ENCODE results near the gene TRAPPC2L. TPM values are rescaled to one million over a fixed set of nuclear protein-coding genes. Genes with fewer than 3 reads are reported as not detected.
A peak's percentile ranks its signal among the peaks of the same experiment; 100 is the strongest.

The TRAPPC2L gene
- total RNA-seq, 1 experiment from 2014 or later: 94.1 TPM

DNA sequence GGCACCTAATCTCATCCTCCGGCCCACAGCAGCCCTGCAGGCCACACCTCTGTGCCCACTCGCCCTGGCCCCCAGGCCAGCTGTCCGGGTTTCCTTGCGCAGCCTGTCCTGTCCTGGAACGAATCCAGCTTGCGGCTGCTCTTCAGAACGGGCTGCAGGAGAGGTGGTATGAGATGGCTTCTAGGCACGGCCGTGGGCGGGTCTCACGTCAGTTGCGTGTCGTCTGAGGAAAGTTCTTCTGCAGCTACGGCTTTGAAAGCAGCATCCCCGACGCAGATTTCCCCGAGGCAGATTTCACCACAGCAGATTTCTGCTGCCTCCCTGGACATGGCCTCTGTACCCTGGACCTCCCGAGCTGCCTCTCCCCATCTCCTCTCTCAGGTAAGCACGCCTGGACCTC is 18.4 kb upstream of the TRAPPC2L start:
- no peaks in the 10 kb centered on the region for H3K9me3 ChIP-seq (ENCODE audit: control insufficient read depth in 1 of 2, insufficient read depth in 1 of 2, low read depth in 1 of 2, low read length in 2 of 2)
- H3K9ac ChIP-seq (ENCODE audit: low read length): no peak overlapping the region
- H2AFZ ChIP-seq (ENCODE audit: low read depth, low read length, poor library complexity, severe bottlenecking): no peak overlapping the region
- no peak for DNase-seq (ENCODE audit: low read depth, low spot score)
- CTCF ChIA-PET: no interaction called here
- intact Hi-C loops (cut with micrococcal nuclease): no loop called here
- RAD21 ChIA-PET (ENCODE audit: low non-redundant PET in 1 of 2, low total read pairs in 2 of 2, uncharacterized antibody in 2 of 2, unreplicated experiment in 2 of 2): no interaction called here
- no peaks in the 10 kb centered on the region for H3K27me3 ChIP-seq (ENCODE audit: insufficient read depth, low read length)
- H4K20me1 ChIP-seq (ENCODE audit: insufficient read depth): no peaks in the 10 kb centered on the region
- peak overlapping the region; percentile 39; the same call in 1 of the 2 replicates for H3K27ac ChIP-seq (ENCODE audit: low read depth, low read length)
- H3K9me2 ChIP-seq (ENCODE audit: insufficient read depth): no peaks in the 10 kb centered on the region
- no peak for TF ChIP-seq POLR2AphosphoS5 (IDR thresholded peaks at IDR 0.05; ENCODE audit: low read depth, low read length)
- no peak for TF ChIP-seq ELF1 (IDR thresholded peaks at IDR 0.05; ENCODE audit: borderline replicate concordance, low read depth)
- no peak for TF ChIP-seq SP1 (IDR thresholded peaks at IDR 0.05; ENCODE audit: low read depth)
- no peak for TF ChIP-seq ZFX (IDR thresholded peaks at IDR 0.05)
- TF ChIP-seq, protein P1, sequence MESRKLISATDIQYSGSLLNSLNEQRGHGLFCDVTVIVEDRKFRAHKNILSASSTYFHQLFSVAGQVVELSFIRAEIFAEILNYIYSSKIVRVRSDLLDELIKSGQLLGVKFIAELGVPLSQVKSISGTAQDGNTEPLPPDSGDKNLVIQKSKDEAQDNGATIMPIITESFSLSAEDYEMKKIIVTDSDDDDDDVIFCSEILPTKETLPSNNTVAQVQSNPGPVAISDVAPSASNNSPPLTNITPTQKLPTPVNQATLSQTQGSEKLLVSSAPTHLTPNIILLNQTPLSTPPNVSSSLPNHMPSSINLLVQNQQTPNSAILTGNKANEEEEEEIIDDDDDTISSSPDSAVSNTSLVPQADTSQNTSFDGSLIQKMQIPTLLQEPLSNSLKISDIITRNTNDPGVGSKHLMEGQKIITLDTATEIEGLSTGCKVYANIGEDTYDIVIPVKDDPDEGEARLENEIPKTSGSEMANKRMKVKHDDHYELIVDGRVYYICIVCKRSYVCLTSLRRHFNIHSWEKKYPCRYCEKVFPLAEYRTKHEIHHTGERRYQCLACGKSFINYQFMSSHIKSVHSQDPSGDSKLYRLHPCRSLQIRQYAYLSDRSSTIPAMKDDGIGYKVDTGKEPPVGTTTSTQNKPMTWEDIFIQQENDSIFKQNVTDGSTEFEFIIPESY (IDR thresholded peaks at IDR 0.05; ENCODE audit: extremely low read depth, insufficient replicate concordance, low read length): no peak
- TF ChIP-seq FOSL1 (IDR thresholded peaks at IDR 0.05; ENCODE audit: low read depth): no peak
- TF ChIP-seq POLR2A (IDR thresholded peaks at IDR 0.05; ENCODE audit: borderline replicate concordance, extremely low read depth, insufficient read depth, insufficient read length): no peak
- TF ChIP-seq JUND (IDR thresholded peaks at IDR 0.05): no peak
- no peak for TF ChIP-seq SRF (IDR thresholded peaks at IDR 0.05; ENCODE audit: low read depth)
- TF ChIP-seq, protein P2, sequence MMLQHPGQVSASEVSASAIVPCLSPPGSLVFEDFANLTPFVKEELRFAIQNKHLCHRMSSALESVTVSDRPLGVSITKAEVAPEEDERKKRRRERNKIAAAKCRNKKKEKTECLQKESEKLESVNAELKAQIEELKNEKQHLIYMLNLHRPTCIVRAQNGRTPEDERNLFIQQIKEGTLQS (IDR thresholded peaks at IDR 0.05): no peak
- TF ChIP-seq, protein P3, sequence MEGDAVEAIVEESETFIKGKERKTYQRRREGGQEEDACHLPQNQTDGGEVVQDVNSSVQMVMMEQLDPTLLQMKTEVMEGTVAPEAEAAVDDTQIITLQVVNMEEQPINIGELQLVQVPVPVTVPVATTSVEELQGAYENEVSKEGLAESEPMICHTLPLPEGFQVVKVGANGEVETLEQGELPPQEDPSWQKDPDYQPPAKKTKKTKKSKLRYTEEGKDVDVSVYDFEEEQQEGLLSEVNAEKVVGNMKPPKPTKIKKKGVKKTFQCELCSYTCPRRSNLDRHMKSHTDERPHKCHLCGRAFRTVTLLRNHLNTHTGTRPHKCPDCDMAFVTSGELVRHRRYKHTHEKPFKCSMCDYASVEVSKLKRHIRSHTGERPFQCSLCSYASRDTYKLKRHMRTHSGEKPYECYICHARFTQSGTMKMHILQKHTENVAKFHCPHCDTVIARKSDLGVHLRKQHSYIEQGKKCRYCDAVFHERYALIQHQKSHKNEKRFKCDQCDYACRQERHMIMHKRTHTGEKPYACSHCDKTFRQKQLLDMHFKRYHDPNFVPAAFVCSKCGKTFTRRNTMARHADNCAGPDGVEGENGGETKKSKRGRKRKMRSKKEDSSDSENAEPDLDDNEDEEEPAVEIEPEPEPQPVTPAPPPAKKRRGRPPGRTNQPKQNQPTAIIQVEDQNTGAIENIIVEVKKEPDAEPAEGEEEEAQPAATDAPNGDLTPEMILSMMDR (IDR thresholded peaks at IDR 0.05 in 2 of 3, conservative IDR thresholded peaks at IDR 0.05 in 1 of 3; ENCODE audit: borderline replicate concordance in 1 of 3, insufficient read depth in 1 of 3, low read depth in 2 of 3, low read length in 2 of 3): no peak
- no peak for TF ChIP-seq TCF7L2 (IDR thresholded peaks at IDR 0.05; ENCODE audit: borderline replicate concordance, extremely low read depth, insufficient read depth, insufficient read length)
- TF ChIP-seq RAD21 (IDR thresholded peaks at IDR 0.05; ENCODE audit: low read depth): no peak
- TF ChIP-seq EGR1 (IDR thresholded peaks at IDR 0.05; ENCODE audit: low read depth): no peak
- TF ChIP-seq EZH2 (IDR thresholded peaks at IDR 0.05): no peak
- TF ChIP-seq, protein P4, sequence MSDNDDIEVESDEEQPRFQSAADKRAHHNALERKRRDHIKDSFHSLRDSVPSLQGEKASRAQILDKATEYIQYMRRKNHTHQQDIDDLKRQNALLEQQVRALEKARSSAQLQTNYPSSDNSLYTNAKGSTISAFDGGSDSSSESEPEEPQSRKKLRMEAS (IDR thresholded peaks at IDR 0.05): no peak
- no peak for TF ChIP-seq CEBPB (IDR thresholded peaks at IDR 0.05; ENCODE audit: low read depth)
- ATAC-seq: no peak
- no TSS peak for BruUV-seq (replicated peaks)
- POLR2A ChIA-PET: no interaction called here
- no peaks in the 10 kb centered on the region for H3K4me1 ChIP-seq (ENCODE audit: control insufficient read depth in 1 of 2, insufficient read depth in 2 of 2, low read length in 2 of 2)
- H3K79me2 ChIP-seq (ENCODE audit: insufficient read depth, low read length): no peaks in the 10 kb centered on the region
- no peak overlapping the region for H3K4me2 ChIP-seq (ENCODE audit: low read length)
- no peak overlapping the region for H3K4me3 ChIP-seq (replicated peaks in 1 of 2; ENCODE audit: low read depth in 1 of 2, low read length in 2 of 2)
- H3K36me3 ChIP-seq (ENCODE audit: control insufficient read depth in 1 of 2, insufficient read depth in 2 of 2, low read length in 2 of 2): no peaks in the 10 kb centered on the region

Data from HCT116 (cell line).